Thyroid gland (tissue), 4 donors: Measurements from ENCODE around the gene CFDP1.

Experiments used
- POLR2A ChIP-seq, 2 donors: fragments of 450-650 bp; IDR thresholded peaks; one replicate each; pipeline ENCODE4 v1.6.1; 2017; ENCODE audit warnings: antibody characterized with exemption in 2 of 2, mild to moderate bottlenecking in 2 of 2, moderate library complexity in 1 of 2
- TF ChIP-seq, protein P1 (sequence below), 6 experiments: fragments of 200-600 bp in 3 of 6; fragments of 450-650 bp in 3 of 6; sonication (generic) in 3 of 6; IDR thresholded peaks; one replicate each; pipeline ENCODE4 v1.5.1; 2016 to 2019; ENCODE audit warnings: antibody characterized with exemption in 6 of 6, mild to moderate bottlenecking in 2 of 6, inconsistent platforms in 1 of 6, moderate library complexity in 1 of 6

DNA sequence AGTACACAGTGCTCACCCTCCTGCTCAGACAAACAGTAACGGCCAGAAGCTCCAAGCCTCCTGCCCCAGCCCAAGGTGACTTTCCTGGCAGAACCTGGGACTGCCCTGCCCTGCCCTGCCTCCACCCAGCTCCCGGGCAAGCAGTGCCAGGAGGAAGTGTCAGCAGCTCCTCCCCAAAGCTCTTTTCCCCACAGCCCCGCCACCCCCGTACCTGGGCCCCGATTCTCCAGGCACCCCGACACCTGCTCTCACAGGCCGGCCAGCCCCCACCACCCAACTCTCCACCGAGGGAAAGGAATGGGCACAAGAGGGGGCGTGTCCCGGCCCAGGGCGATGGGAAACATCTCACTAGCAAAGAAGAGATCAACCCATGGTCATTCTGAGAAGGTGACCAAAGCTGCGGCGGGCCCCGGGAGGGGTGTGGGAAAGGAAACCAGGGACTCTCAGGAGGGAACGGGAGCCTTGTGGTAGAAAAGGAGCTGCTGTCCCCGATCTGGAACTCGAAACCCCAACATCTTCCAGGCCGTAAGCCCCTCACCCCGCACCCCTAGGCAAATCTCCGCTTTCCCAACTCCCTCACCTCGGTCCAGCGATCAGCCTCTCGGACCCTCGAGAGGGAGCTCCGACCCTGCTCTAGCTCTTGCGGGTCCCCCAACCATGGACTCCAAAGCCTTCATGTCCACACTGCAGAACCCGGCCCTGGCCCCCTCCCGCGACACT, 183.1 kb downstream of the CFDP1 start:
- TF ChIP-seq, protein P1, sequence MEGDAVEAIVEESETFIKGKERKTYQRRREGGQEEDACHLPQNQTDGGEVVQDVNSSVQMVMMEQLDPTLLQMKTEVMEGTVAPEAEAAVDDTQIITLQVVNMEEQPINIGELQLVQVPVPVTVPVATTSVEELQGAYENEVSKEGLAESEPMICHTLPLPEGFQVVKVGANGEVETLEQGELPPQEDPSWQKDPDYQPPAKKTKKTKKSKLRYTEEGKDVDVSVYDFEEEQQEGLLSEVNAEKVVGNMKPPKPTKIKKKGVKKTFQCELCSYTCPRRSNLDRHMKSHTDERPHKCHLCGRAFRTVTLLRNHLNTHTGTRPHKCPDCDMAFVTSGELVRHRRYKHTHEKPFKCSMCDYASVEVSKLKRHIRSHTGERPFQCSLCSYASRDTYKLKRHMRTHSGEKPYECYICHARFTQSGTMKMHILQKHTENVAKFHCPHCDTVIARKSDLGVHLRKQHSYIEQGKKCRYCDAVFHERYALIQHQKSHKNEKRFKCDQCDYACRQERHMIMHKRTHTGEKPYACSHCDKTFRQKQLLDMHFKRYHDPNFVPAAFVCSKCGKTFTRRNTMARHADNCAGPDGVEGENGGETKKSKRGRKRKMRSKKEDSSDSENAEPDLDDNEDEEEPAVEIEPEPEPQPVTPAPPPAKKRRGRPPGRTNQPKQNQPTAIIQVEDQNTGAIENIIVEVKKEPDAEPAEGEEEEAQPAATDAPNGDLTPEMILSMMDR (IDR thresholded peaks at IDR 0.05), result no peak
- TF ChIP-seq POLR2A (IDR thresholded peaks at IDR 0.05), result peak in 1 of 2 donors; percentile 5
